HG02588 (cell line): ENCODE measurements around the gene DNAH14.

Source experiments
- ATAC-seq: cut with Tn5 transposase; IDR thresholded peaks from one replicate; pipeline ENCODE4 v1.9.1; 2021; ENCODE audit warnings: mild to moderate bottlenecking, moderate library complexity; ENCODE audit not compliant: unreplicated experiment

The DNAH14 gene

GRCh38 chr1:225445639-225446594, 516.4 kb downstream of the DNAH14 start:
- no peak for ATAC-seq

DNA sequence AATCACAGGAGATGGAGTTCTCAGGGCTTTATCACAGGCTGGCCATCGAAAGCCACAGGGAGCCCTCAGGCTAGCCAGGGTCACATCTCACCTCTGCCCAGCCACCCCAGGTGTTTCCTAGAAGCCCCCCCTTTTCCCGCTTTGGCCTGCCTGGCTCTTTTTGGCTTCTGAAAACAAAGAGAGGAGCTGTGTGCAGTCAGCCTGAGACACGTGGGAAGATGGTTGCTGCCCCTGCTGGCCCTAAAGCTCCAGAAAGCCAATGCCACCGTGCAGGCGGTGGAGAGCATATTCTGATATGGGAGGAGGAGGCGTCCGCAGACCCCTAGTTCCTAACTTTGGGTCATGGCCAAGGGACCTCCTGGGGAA, 517.1 kb downstream of the DNAH14 start:
- ATAC-seq: no peak

DNA sequence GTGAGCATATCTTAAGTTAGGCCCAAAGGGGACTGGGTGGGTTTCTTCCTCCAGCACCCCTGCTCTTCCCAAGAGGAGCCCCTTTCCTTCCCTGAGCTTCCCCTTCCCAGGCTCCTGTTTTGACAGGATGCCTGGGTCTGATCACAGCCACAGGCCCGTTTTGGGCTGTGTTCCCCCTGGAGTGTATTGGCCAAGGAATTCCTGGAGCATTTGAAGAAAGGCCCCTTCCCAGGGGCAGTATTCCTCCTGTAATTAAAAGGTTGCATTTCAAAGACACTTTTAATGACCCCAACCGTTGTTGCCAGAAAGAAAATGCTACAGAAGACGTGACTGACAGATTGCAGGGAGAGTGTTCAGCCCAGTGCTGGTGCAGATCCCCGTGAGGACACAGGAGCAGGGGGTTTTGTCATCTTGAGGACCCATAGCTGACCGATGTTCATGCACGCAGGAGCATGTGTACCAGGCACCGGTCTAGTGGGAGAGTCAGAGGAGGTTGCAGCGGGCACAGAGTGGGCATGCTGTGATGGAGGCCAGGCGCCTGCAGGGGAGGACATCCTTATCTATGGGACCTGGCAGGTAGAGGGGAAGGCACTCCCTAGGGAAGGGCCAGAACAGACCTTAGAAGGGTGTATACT, 517.6 kb downstream of the DNAH14 start:
- ATAC-seq: no peak

- no peak for ATAC-seq
Observed at GRCh38 chr1:225447650-225448089, 518.2 kb downstream of the DNAH14 start.

DNA sequence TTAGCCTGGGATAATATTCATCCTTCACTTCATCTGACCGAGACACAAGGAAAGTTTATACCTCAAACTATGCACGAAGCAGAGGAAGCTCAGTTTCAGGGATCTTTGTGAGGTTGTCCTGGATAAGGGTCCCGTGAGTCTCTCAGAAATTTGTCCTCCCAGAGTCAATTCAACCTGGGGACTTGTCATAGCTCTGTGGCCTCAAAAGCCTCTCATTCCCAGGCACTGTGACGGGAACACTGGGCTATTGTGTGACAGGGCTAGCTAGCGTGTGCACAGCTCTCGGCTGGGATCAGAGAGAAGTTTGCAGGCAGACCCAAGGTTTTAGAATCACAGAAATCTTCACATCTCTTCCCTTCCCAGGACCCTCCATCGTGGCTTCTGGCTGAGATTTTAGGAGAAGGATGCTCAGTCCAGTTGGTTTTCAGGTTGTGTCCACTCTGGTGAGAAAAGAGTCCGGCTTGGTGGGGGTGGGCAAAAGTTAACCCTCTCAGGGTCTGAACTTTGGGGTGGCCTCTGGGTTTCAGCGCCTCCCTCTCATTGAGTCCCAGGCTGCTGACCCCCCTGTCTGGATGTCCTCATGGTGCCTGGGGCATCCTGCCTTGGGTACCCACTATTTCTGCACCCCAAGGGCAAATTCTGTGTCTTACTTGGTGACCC, 518.8 kb downstream of the DNAH14 start:
- no peak for ATAC-seq
